Thyroid gland (tissue), 4 donors: ENCODE data around the gene TAF11L5. TPM values are rescaled to one million over a fixed set of nuclear protein-coding genes. Genes with fewer than 3 reads are reported as not detected.
"Not testable (repeated sequence)": the region's sequence is repeated elsewhere in the genome, so short reads cannot be mapped to it uniquely, and the experiment has no call there.

ENCODE experiments used
- DNase-seq, 2 donors: peaks; one replicate each; pipeline ENCODE4 v3.0.0-alpha.2; 2019
- H3K27ac ChIP-seq, 3 donors: fragments of 200-600 bp; sonication (generic); 1 replicate in 2 of 3; 2 replicates in 1 of 3; pipeline ENCODE4 v1.5.1; 2016 to 2019; ENCODE audit warnings: mild to moderate bottlenecking in 1 of 3, moderate library complexity in 1 of 3
- H3K27me3 ChIP-seq: fragments of 200-600 bp; sonication (generic); one replicate; pipeline ENCODE4 v1.5.1; 2019
- H3K36me3 ChIP-seq, 2 donors: fragments of 200-600 bp; sonication (generic); one replicate each; pipeline ENCODE4 v1.5.1; 2016 to 2019
- H3K4me1 ChIP-seq, 2 donors: fragments of 200-600 bp; sonication (generic); one replicate each; pipeline ENCODE4 v1.5.1; 2017 to 2019
- H3K4me3 ChIP-seq, 3 donors: fragments of 200-600 bp; sonication (generic); replicated peaks in 1 of 3; 1 replicate in 2 of 3; 2 replicates in 1 of 3; pipeline ENCODE4 v1.5.1; 2016; ENCODE audit warnings: mild to moderate bottlenecking in 1 of 3
- H3K9me3 ChIP-seq: fragments of 200-600 bp; sonication (generic); one replicate; pipeline ENCODE4 v1.5.1; 2017
- POLR2A ChIP-seq, 2 donors: fragments of 450-650 bp; IDR thresholded peaks; one replicate each; pipeline ENCODE4 v1.6.1; 2017; ENCODE audit warnings: antibody characterized with exemption in 2 of 2, mild to moderate bottlenecking in 2 of 2, moderate library complexity in 1 of 2
- WGBS, 2 donors: methylation state at CpG; one replicate each; pipeline ENCODE4 v1.1.5; 2017; 5-methylcytosine and 5-hydroxymethylcytosine counted together
- intact Hi-C: fragments of 100-400 bp; cut with DNase I; formaldehyde crosslinking; loops from one replicate; pipeline ENCODE4 v1.15.1; 2023
- total RNA-seq, 4 donors: library from RNA; depleted of rRNA; stranded (reverse); fragments of >200 nt; gene quantifications; one replicate each; pipeline ENCODE4 v1.2.3, GENCODE V29; 2016
- TF ChIP-seq, protein P1 (sequence below), 6 experiments: fragments of 200-600 bp in 3 of 6; fragments of 450-650 bp in 3 of 6; sonication (generic) in 3 of 6; IDR thresholded peaks; one replicate each; pipeline ENCODE4 v1.5.1; 2016 to 2019; ENCODE audit warnings: antibody characterized with exemption in 6 of 6, mild to moderate bottlenecking in 2 of 6, inconsistent platforms in 1 of 6, moderate library complexity in 1 of 6

Gene TAF11L5
- total RNA-seq, result not detected

DNA sequence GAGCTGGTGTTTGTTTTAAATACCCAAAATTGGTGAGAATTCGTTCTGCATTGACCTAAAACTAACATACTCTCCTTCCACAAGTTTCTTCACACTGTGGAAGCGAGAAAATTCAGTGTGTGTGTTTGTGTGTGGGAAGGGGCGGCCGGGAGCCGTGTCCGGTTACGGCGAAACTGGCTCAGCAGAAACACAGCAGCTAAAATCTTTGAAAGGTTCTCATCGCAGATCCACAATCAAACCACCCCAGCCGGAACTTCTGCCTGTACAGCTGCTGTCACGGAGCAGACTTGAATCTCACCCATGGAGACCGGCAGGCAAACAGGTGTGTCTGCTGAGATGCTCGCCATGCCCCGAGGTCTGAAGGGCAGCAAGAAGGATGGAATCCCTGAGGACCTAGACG lies at the start of gene TAF11L5:
Gene TAF11L5, plus strand, starts transcription at position 301 of the 400 bp plus-strand sequence.
- H3K9me3 ChIP-seq, H3K4me1 ChIP-seq, DNase-seq, intact Hi-C loops, H3K4me3 ChIP-seq, H3K36me3 ChIP-seq, H3K27me3 ChIP-seq, H3K27ac ChIP-seq: not testable (repeated sequence)
- no CpG with 5 or more reads among the region's 15 CpGs for whole genome bisulfite sequencing, 2 donors

DNA sequence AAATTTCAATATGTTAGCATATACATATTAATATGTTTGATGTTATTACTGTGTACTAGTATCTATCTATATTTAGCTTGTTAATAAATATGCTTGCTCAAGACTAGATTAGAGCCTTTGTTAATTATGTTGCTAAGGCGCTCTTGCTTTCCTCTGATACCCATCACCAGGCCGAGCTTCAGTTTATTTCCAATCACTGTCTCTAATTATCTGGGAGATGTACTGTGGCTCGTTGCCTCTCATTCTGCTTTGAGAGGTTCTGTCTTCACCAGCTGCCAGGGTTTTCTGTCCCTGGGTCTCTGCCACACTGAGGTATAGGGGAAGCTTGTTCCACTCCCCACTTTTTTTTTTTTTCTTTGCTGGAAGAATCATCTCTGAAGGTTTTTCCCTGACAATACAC lies 48.0 kb upstream of the TAF11L5 start:
- Histone ChIP-seq H3K27me3 (no peaks in the 10 kb centered on the region), H3K4me3 (no peak overlapping the region), H3K36me3 (no peaks in the 10 kb centered on the region), H3K27ac (no peak overlapping the region), H3K9me3 (no peaks in the 10 kb centered on the region), H3K4me1 (no peaks in the 10 kb centered on the region)
- no peak for TF ChIP-seq POLR2A (IDR thresholded peaks at IDR 0.05)
- TF ChIP-seq, protein P1, sequence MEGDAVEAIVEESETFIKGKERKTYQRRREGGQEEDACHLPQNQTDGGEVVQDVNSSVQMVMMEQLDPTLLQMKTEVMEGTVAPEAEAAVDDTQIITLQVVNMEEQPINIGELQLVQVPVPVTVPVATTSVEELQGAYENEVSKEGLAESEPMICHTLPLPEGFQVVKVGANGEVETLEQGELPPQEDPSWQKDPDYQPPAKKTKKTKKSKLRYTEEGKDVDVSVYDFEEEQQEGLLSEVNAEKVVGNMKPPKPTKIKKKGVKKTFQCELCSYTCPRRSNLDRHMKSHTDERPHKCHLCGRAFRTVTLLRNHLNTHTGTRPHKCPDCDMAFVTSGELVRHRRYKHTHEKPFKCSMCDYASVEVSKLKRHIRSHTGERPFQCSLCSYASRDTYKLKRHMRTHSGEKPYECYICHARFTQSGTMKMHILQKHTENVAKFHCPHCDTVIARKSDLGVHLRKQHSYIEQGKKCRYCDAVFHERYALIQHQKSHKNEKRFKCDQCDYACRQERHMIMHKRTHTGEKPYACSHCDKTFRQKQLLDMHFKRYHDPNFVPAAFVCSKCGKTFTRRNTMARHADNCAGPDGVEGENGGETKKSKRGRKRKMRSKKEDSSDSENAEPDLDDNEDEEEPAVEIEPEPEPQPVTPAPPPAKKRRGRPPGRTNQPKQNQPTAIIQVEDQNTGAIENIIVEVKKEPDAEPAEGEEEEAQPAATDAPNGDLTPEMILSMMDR (IDR thresholded peaks at IDR 0.05), result no peak
- intact Hi-C loops, result no loop called here
- no peak for DNase-seq
- 58 to 67% methylated on average over 3 of the region's 3 CpGs for WGBS, 2 donors

DNA sequence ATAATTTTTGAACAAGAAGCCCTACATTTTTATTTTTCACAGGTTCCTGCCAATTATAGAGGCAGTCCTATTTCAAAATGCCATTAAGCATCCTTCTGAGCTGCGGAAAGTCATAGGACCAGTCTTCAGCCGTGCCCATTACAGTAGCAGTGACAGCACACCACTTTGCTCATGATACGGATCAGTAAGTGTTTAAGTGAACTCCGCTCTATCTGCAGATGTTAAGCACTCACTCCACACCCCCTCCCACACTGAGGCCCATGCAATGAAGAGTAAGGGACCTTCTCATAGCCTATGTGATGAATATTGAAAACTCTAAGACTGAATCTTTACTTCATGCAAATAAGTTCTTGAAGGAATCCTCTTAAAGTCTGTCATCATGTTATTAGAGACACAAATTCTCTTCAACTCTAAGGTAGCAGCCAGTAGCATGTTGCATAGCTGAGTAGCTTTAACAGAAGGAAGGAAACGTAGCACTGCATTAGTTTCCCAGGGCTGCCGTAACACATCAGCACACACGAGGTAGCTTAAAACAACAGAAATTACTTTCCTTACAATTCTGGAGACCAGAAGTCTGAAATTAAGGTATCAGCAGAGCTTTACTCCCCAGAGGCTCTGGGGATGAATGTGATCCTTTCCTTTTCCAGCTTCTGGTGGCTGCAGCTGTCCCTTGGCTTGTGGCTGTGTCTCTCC lies 47.3 kb upstream of the TAF11L5 start:
- DNase-seq, result no peak
- no peaks in the 10 kb centered on the region for H3K27me3 ChIP-seq
- H3K27ac ChIP-seq, result no peak overlapping the region
- H3K4me3 ChIP-seq, result no peak overlapping the region
- TF ChIP-seq, protein P1 (IDR thresholded peaks at IDR 0.05), result no peak
- no peak for TF ChIP-seq POLR2A (IDR thresholded peaks at IDR 0.05)
- intact Hi-C loops, result no loop called here
- no peaks in the 10 kb centered on the region for H3K9me3 ChIP-seq
- no peaks in the 10 kb centered on the region for H3K36me3 ChIP-seq
- H3K4me1 ChIP-seq, result no peaks in the 10 kb centered on the region
- WGBS, 2 donors, result 28 to 34% methylated on average over 7 of the region's 7 CpGs

DNA sequence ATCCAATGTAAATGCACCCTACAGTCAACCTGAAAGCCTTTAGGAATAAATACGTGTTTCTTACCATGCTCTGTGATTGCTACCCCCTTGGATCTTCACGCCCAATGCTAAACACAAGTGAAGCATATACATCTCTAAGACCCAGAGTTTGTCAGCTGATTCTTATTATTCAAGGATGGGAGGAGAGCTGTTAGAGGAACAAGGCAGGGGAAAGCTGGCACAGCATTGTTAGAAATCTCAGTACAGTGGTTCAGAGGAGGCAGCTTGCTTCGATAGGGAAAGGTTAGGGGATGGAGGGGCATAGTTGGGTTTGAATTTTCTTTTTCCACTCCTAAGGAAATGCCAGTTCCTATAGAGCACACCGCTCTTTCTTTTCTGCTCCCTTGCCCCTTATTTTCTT lies 43.7 kb upstream of the TAF11L5 start:
- H3K4me1 ChIP-seq, result no peaks in the 10 kb centered on the region
- 79 to 81% methylated on average over 4 of the region's 4 CpGs for WGBS, 2 donors
- H3K27me3 ChIP-seq, result no peaks in the 10 kb centered on the region
- no peaks in the 10 kb centered on the region for H3K9me3 ChIP-seq
- intact Hi-C loops, result no loop called here
- H3K27ac ChIP-seq, result no peak overlapping the region
- DNase-seq, result no peak
- TF ChIP-seq, protein P1 (IDR thresholded peaks at IDR 0.05), result no peak
- no peak for TF ChIP-seq POLR2A (IDR thresholded peaks at IDR 0.05)
- H3K36me3 ChIP-seq, result no peaks in the 10 kb centered on the region
- H3K4me3 ChIP-seq, result no peak overlapping the region

DNA sequence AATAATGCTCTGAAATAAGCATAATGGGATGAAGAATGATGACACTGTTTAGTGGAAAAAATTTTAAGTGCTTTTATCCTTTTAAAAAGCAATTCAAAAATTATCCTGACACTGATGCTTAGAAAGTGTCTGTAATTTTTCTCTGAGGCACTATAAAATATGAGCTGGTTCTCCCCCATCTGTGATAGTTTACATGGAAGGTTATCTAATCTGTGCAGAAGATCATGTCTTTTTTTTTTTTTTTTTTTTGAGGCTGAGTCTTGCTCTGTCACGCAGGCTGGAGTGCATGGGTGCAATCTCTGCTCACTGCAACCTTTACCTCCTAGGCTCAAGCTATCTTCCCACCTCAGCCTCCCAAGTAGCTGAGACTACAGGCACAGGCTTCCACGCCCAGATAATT lies 42.2 kb upstream of the TAF11L5 start:
- no peaks in the 10 kb centered on the region for H3K36me3 ChIP-seq
- 79 to 89% methylated on average over 2 of the region's 2 CpGs for WGBS, 2 donors
- H3K4me3 ChIP-seq, result no peak overlapping the region
- intact Hi-C loops, result no loop called here
- H3K4me1 ChIP-seq, result no peaks in the 10 kb centered on the region
- no peak overlapping the region for H3K27ac ChIP-seq
- no peak for DNase-seq
- H3K27me3 ChIP-seq, result no peaks in the 10 kb centered on the region
- H3K9me3 ChIP-seq, result no peaks in the 10 kb centered on the region
- TF ChIP-seq POLR2A (IDR thresholded peaks at IDR 0.05), result no peak
- TF ChIP-seq, protein P1 (IDR thresholded peaks at IDR 0.05), result no peak

DNA sequence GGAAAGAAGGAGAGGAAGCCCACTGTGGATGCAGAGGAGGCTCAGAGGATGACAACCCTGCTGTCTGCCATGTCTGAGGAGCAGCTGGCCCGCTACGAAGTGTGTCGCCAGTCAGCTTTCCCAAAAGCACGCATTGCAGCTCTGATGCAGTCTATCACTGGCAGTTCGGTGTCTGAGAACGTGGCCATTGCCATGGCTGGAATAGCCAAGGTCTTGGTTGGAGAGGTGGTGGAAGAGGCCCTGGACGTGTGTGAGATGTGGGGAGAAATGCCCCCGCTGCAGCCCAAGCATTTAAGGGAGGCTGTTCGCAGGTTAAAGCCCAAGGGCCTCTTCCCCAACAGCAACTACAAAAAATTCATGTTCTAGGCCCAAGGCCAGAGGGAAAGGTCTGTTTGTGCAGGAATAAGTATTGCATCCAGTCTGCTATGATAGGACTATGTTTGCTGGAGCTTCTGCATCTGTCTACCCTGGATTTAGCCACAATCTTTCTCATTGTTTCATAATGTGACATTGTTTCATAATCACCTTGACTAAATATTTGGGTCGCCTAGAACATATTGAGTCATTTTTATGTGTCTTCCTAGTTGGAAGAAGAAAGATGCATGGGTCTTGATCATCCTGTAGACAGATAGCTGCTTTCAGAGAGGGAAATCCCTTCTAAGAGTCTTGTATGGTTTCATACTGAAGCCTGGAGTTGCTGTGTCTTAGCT lies 38.4 kb upstream of the TAF11L5 start:
- intact Hi-C loops, H3K27me3 ChIP-seq, H3K36me3 ChIP-seq, H3K27ac ChIP-seq, H3K4me1 ChIP-seq, DNase-seq, H3K4me3 ChIP-seq, H3K9me3 ChIP-seq: not testable (repeated sequence)
- 93 to 94% methylated on average over 10 of the region's 10 CpGs for WGBS, 2 donors
